Measurements from ENCODE around the gene ELL.
A peak's percentile ranks its signal among the peaks of the same experiment; 100 is the strongest.

The ELL gene

DNA sequence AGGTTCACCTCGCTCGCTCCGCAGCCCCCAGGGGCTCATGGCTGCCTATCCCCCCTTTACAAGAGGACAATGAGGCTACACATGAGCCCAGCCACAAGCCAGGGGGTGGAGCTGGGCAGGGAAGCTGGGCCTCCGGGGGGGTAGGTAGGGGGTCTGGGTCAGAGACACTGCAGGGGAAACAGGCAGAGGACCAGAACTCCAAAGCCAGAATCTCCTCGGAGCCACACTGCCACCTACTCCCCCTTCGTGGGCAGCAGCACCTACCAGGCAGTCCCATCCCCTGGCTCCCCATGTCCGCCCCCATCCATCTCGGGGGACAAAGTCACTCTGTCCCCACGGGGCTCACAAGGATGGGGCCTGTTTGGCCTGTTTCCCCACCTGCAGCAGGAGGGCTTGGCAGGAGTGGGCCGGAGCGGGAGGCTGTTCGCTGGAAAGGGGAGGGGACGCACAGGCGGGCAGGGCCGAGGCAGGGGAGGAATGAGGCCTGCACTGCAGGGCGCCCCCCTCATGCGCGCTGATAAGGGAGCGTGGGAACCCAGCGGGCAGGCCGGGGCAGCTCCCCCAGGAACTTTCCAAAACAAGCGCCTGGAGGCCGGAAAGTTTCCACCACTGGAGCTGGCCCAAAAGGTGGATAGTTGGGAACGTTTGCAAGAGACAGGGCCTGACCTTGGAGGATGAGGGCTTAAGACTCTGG lies 83.4 kb downstream of the ELL start:
- peaks cover 25% of the 10 kb centered on the region for H3K36me3 ChIP-seq (replicated peaks; ENCODE audit: low read depth, low read length)
- TF ChIP-seq EZH2phosphoT487 (IDR thresholded peaks at IDR 0.05; ENCODE audit: low read depth), result no peak
- TF ChIP-seq, protein P1, sequence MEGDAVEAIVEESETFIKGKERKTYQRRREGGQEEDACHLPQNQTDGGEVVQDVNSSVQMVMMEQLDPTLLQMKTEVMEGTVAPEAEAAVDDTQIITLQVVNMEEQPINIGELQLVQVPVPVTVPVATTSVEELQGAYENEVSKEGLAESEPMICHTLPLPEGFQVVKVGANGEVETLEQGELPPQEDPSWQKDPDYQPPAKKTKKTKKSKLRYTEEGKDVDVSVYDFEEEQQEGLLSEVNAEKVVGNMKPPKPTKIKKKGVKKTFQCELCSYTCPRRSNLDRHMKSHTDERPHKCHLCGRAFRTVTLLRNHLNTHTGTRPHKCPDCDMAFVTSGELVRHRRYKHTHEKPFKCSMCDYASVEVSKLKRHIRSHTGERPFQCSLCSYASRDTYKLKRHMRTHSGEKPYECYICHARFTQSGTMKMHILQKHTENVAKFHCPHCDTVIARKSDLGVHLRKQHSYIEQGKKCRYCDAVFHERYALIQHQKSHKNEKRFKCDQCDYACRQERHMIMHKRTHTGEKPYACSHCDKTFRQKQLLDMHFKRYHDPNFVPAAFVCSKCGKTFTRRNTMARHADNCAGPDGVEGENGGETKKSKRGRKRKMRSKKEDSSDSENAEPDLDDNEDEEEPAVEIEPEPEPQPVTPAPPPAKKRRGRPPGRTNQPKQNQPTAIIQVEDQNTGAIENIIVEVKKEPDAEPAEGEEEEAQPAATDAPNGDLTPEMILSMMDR (IDR thresholded peaks at IDR 0.05; ENCODE audit: low read depth, low read length), result no peak
- H3K4me2 ChIP-seq (ENCODE audit: low read length), result no peak overlapping the region
- H3K4me3 ChIP-seq (ENCODE audit: low read length), result no peak overlapping the region
- no peaks in the 10 kb centered on the region for H3K9me3 ChIP-seq (ENCODE audit: insufficient read depth, low read length)
- H3K27me3 ChIP-seq (ENCODE audit: low read depth, low read length), result no peaks in the 10 kb centered on the region
- peak overlapping the region; percentile 48 for H3K27ac ChIP-seq (ENCODE audit: low read length)
- H2AFZ ChIP-seq (ENCODE audit: low read depth, low read length), result no peak overlapping the region
- peaks cover 4% of the 10 kb centered on the region; the same call in 1 of the 2 replicates for H3K79me2 ChIP-seq (ENCODE audit: low read length)
- H3K9ac ChIP-seq (ENCODE audit: low read length), result no peak overlapping the region
- H4K20me1 ChIP-seq (ENCODE audit: insufficient read depth, low read length), result peaks cover 25% of the 10 kb centered on the region; the same call in 1 of the 2 replicates
- H3K4me1 ChIP-seq (ENCODE audit: low read length), result peaks cover 17% of the 10 kb centered on the region

DNA sequence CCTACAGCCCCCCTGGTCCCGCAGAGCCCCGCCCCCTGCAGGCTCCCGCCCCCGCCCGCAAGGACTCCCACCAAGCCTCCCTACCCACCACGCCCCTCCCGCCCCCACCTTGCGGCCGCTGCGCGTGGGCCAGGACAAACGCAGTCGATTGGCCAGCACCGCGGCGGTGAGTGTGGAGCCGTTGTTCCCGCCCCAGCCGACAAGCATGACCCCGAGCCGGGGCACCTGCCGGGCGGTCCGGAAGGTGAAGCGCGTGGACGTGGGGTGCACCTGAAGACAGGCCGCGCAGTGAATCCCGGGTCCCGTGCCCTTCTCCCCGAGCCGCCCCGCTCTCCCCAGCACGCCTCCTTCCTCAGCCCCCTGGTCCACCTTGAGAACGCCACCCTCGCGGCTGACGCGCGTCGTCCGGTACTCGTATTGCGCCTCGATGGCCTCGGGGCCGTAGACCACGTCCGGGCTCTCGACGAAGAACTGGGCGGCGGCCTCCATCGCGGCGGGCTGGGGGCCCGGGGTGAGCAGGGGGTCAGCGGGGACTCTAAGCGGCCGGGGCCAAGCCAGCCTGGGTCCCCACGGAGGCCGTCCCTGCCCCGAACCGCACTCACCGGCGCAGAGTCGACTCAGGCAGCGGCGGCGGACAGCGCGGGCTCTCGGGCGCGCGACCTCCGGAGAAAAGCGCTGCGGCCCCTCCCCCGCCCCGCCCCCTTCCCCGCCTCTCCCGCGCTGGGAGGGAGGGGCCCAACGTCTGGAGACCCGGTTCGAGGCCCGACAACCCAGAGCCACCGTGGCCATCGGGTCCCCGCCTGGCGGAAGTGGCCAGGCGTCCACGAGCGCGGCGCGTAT lies 84.2 kb downstream of the ELL start, which contains the start of gene ISYNA1:
TSS of gene ISYNA1 (minus strand) at position 643 of the 840 bp plus-strand sequence. CDS start at position 489, 154 bp downstream.
- Histone ChIP-seq H3K9ac (ENCODE audit: low read length) (no peak within 1 kb of the TSS), H2AFZ (ENCODE audit: low read depth, low read length) (no peak within 1 kb of the TSS), H3K9me3 (ENCODE audit: insufficient read depth, low read length) (no peaks in the 10 kb centered on the region), H3K4me2 (ENCODE audit: low read length) (no peak within 1 kb of the TSS), H3K27me3 (ENCODE audit: low read depth, low read length) (no peaks in the 10 kb centered on the region), H3K4me3 (ENCODE audit: low read length) (no peak within 1 kb of the TSS), H4K20me1 (ENCODE audit: insufficient read depth, low read length) (peaks cover 25% of the 10 kb centered on the region; the same call in 1 of the 2 replicates), H3K79me2 (ENCODE audit: low read length) (peaks cover 6% of the 10 kb centered on the region; the same call in 1 of the 2 replicates), H3K36me3 (replicated peaks; ENCODE audit: low read depth, low read length) (peaks cover 17% of the 10 kb centered on the region), H3K4me1 (ENCODE audit: low read length) (peaks cover 19% of the 10 kb centered on the region), H3K27ac (ENCODE audit: low read length) (peak within 1 kb of the TSS; percentile 48)
- TF ChIP-seq, protein P1 (IDR thresholded peaks at IDR 0.05; ENCODE audit: low read depth, low read length), result no peak
- TF ChIP-seq EZH2phosphoT487 (IDR thresholded peaks at IDR 0.05; ENCODE audit: low read depth), result no peak

DNA sequence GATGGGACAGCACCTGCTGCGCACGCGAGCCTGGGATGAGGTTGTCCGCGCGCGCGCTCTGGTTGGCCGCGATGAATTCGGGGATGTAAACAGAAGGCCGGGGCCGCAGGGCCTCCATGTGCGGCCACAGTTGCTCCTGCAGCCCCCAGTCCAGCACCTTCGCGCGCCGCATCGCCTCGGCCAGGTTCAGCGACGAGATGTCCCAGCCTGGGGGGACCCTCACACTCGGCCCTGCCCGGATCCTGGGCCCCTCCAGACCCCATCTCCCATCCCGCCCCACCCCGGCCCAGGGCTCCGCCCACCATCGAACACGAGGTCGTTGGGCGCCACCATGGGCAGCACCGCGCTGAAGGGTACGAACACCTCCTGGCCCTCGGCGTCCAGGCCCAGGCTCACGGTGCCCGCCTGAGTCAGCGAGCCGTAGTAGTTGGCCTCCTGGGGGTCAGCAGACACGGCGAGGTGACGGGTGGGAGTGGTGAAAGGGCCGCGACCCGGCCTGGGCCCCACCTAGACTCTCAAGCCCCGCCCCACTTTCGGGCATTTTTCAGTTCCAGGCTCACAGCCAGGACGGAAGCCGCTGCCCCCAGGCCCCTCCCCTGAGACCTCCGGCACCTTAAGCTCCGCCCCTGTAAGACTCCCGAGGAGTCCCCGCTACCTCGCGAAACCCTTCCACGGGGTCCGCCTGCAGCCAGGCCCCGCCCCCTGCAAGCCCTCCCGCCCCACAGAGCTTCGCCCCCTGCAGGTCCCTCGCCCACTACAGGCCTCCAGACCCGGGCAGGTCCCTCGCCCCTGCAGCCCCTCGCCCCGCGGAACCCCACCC lies 85.0 kb downstream of the ELL start:
- H3K9ac ChIP-seq (ENCODE audit: low read length), result no peak overlapping the region

More for the DNA sequence above, 85.0 kb downstream of the ELL start:
- no peak overlapping the region for H3K4me3 ChIP-seq (ENCODE audit: low read length)
- no peak for TF ChIP-seq EZH2phosphoT487 (IDR thresholded peaks at IDR 0.05; ENCODE audit: low read depth)
- TF ChIP-seq, protein P1 (IDR thresholded peaks at IDR 0.05; ENCODE audit: low read depth, low read length), result no peak
- peaks cover 2% of the 10 kb centered on the region; the same call in 1 of the 2 replicates for H3K79me2 ChIP-seq (ENCODE audit: low read length)
- no peaks in the 10 kb centered on the region for H3K9me3 ChIP-seq (ENCODE audit: insufficient read depth, low read length)
- H3K4me2 ChIP-seq (ENCODE audit: low read length), result no peak overlapping the region
- no peak overlapping the region for H3K27ac ChIP-seq (ENCODE audit: low read length)
- peaks cover 27% of the 10 kb centered on the region for H3K4me1 ChIP-seq (ENCODE audit: low read length)
- H2AFZ ChIP-seq (ENCODE audit: low read depth, low read length), result no peak overlapping the region
- peaks cover 20% of the 10 kb centered on the region; the same call in 1 of the 2 replicates for H4K20me1 ChIP-seq (ENCODE audit: insufficient read depth, low read length)
- H3K36me3 ChIP-seq (replicated peaks; ENCODE audit: low read depth, low read length), result peaks cover 9% of the 10 kb centered on the region
- H3K27me3 ChIP-seq (ENCODE audit: low read depth, low read length), result no peaks in the 10 kb centered on the region
